SH-SY5Y (cell line): ENCODE measurements around the gene FAM240B.

Experiments used
- GATA2 ChIP-seq: IDR thresholded peaks from 2 replicates; pipeline ENCODE4 v1.6.1; 2011; ENCODE audit warnings: mild to moderate bottlenecking, low read depth, low read length
- GATA3 ChIP-seq: IDR thresholded peaks from 2 replicates; pipeline ENCODE4 v1.6.1; 2011; ENCODE audit warnings: low read depth, mild to moderate bottlenecking, low read length, moderate library complexity

Gene FAM240B

DNA sequence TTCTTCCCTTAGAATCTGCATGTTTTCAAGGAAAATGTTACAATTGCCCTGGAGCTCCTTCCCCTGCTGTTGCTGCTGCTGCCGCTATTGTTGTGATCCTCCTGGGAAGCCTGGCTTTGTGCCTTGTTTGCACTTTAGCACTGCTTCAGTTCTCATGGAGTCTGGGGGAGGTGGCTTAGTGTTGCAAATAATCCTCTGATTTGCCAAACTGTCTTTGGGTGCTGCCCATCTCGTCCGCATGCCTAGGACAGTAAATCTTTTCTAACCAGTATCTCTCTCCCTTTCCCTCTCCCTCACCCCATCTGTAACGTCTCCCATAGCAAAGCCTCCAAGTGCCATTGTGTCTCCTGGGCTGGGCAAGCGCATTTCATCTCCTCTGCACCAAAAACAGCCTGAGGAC lies 30.3 kb downstream of the FAM240B start:
- TF ChIP-seq GATA3: no peak

DNA sequence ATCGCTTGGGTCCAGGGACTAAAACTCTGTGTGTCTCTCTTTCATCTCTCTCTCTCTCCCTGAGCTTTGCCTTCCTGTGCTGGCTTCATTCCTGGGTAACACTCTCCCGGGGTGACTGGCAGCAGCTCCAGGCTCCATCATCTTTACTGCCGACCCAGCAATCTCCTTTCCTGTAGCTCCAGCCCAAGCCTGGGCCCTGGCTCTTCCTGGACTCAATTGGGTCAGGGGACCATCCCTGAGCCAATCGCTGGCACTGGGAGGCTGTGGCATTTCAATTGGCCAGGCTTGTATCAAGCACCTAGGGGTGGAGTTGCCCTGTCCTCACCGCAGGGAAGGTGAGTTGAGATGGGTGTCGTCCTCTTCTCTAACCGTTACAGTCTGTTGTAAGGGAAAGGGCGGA lies 31.9 kb downstream of the FAM240B start:
- TF ChIP-seq GATA3 (no peak), GATA2 (no peak)

DNA sequence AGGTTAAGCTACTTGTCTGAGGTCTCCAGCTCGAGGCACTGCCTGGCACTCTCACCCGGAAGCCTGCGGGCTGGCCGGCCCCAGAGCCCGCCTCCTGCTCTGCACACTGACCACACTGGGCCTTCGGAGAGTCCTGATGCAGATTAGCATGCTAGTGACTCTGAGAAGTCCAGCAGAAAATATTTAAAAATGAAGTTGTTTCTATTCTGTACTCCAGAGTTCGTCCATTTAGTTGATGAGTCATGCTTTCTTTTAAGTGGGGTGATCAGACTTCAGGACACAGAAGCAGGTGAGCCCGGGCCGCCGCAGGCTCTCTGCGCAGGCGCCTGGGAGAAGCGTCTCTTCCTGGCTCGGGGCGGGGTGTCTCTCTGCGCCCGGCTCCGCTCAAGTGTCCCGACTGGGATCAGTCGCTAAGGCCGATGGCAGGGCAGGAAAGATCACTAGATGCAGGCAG lies 32.5 kb downstream of the FAM240B start:
- no peak for TF ChIP-seq GATA2
- no peak for TF ChIP-seq GATA3

DNA sequence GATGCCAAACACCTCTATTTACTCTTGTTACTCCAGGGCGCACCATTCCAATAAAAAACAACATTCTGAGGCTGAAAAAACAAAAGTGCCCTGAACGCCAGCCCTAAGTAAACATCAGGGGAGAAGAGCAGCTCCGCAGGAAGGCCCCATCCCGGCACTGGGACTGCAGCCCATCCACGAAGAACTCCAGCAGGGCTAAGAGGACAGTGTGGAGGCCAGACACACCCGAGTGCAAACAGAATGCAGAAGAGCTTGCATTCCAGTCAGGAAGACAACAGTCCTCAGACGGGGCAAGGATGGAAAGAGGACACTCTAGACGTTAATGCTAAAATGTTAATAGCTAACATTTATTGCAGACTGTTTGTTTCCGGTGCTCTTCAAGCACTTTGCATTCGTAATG lies 33.0 kb downstream of the FAM240B start:
- TF ChIP-seq GATA3 (no peak), GATA2 (no peak)

DNA sequence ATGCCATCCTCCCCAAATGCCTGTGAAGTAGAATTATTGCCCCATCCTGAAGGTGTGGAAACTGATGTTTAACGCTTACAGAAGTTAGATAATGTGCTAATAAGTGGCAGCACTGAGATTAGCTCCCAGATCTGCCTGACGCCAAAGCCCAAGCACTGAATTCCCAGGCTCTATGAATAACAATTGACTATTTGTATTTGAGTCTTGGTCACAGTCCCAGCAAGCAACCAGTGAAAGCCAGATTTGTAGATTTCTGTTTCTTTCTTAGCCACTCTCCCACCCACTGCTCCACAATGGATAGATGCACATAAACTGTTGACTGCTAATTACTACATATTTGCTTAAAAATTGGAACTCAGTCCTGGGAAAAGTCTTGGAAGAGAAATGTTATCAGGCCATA lies 34.4 kb downstream of the FAM240B start:
- TF ChIP-seq GATA2 (no peak), GATA3 (no peak)

DNA sequence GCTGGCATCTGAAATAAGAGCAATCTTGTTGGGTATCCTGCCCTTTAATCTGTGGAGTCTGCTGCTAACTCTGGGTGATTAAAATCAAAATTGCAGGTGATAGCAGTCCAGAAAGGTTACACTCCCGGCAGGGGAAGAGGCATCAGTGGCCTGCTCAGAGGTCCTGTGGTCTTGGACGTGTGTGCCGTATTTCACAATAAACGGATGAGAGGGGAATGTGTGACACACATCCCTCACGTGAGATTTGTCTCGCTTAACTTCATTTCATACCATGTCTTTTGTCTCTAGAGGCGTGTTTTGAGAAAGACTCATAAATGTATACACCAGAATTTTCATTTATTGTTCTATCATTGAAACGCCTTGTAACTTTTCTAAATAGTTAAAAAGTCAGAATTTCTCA lies 36.6 kb downstream of the FAM240B start:
- no peak for TF ChIP-seq GATA3
- TF ChIP-seq GATA2: no peak

DNA sequence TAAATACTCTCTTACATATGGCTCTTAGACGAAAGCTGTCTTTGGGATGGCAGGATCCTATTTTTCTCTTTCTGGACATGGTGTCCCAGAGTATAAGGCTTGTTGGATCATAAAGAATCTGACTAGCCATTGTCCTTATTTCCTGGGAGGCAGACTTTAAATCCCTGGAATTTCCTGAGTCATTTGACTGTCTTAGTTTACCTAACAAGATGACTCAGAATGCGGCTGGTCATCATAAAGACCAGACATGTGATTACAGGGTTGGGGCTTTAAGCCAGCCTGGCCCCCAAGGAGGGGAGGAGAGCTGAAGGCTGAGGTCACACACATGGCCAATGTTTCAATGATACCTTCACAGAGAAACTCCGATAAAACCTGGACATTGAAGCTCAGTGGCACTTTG lies 37.2 kb downstream of the FAM240B start:
- TF ChIP-seq GATA3 (no peak), GATA2 (no peak)

DNA sequence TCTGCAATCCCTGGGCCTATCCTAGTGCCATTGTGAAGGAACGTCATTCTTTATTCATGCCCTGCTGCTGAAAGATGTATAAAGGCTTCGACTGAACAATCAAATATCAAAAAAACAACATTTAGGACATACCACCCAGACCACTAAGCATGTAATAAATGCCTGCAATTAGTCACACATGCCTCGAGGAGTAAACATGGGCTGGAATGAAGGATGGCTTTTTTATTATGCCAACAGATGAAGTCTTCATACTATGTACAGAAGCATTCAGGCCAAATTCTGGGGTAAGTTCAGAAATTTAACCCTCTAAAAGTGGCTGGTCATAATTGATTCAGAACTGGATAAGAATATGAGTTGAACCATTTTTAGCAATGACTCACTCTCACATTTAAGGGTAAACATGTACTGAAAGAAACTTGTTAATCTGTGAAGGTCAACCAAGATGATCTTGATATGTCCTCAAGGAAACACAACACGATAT lies 38.1 kb downstream of the FAM240B start:
- TF ChIP-seq GATA3: no peak
- TF ChIP-seq GATA2: no peak

DNA sequence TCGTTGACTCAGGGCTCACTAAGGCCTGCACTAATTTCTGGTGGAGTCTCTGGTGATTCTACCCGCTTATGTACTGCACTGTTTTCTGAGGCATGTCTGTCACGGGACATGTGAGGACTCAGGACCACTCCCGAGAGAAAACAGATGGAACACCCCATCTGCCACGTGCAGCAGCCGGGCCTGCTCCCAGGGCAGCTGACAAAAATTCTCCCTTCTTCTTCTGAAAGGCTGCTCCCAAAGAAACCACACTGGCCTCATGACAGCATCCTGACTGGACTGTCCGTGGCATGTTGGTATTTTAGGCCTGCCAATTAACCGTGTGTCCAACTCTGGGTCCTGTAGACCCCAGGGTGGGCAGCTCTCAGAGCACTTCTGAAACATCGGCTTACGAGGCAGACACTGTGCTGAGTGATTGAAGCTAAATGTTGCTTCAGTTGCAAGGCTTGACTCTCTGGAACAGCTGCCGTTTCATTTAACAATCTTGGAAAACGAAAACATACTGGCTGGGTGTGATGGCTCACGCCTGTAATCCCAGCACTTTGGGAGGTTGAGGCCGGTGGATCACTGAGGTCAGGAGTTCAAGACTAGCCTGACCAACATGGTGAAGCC lies 39.0 kb downstream of the FAM240B start:
- TF ChIP-seq GATA3 (no peak), GATA2 (no peak)

DNA sequence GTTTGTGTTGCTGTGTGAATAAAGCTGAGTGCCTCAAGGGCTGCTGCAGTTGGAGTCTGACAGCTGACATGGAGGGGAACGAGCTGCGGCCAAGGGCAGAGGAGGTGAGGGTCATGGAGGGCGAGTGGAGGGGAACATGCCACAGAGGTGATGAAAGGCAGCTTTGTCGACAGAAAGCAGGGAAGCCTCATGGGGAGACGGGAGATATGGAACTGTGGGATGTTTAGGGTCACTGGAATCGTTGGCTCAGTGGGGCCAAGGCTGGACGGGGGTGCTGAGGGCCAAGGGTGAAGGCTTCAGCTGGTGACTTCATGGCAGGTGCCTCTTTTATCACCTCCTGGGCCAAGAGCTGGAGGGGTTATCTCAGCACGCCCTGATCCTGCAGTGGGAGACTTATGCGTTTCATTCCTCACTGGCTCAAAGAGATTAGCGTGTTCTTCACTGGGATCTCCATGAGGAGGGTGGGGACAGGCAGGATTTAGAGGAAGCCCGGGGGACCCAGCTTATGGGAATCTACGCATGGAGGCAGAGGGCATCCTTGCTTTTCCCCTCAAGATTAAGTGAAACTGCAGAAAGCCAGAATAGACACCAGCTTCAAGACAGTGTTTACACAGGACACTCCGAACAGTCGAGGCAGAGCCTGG lies 42.2 kb downstream of the FAM240B start:
- TF ChIP-seq GATA3 (no peak), GATA2 (no peak)

DNA sequence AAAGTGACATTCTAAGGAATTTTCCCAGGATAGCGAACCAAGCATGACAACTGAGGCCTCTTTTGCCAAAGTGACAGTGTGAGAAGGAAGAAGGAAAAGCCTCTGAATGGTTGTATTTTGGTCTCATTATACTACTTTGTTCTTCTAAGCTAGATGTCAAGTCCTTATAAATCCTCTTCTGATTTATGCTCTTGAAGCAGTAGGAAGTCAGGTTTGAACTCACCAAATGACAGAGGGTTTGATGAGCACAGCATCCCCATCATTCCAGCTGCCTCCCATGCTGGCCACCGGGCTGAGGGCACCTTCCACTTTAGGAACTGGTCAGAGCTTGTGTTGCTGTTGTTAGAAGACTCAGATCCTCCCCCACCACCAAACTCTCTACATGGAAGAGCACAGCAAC lies 44.1 kb downstream of the FAM240B start:
- TF ChIP-seq GATA2: no peak
- no peak for TF ChIP-seq GATA3

DNA sequence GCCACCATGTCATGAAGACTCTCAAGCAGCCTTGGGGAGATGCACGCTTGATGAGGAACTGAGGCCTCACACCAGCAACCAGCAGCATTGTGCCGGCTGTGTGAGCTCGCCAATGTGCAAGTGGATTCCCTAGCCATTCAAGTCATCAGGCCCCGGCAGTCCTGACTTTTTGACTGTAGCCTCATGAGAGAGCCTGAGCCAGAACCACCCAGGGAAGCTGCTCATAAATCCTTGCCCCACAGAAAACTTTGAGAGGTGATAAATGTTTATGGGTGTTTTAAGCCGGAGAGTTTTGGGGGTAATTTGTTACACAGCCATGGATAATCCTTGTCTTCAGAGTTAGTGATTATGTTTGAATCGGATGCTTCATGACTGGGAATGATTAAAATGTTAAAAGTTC lies 44.7 kb downstream of the FAM240B start:
- TF ChIP-seq GATA3: no peak
- no peak for TF ChIP-seq GATA2

DNA sequence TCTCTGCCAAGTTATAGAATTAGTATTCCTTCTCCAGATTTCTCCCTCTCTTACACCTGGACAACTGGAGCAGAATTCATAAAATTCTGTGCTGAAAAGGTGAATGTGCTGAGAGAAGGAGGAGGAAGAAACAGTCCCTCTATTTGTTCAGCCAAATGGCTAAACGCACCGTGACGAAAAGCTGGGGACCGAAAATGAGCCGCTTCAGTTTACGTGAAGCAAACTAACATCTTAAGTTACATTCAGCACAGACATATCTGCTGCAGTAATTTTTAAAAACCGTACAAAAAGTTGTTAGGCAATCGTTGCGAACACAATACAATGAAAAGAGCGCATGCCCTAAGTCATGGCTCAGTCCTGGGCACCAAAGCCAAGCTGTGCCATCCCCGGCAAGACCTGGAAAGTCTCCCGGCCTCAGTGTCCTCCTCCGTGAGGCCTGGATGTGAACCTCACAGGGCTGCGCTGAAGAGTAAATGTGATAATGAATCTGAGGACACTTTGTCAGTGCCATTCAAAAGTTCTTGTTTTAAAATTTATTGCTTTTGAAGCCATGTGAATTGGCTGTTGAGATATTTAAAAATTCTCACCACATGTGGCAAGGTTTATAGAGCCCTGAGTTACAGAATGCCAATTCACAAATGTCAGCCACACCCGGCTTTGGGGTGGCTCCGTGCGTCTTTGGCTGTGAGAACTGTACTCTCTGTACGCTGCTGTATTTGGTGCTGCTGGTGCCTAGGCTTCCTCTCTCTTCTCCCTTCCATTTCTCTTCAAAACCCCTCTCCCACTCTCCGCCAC lies 46.3 kb downstream of the FAM240B start:
- TF ChIP-seq GATA3: no peak
- no peak for TF ChIP-seq GATA2

DNA sequence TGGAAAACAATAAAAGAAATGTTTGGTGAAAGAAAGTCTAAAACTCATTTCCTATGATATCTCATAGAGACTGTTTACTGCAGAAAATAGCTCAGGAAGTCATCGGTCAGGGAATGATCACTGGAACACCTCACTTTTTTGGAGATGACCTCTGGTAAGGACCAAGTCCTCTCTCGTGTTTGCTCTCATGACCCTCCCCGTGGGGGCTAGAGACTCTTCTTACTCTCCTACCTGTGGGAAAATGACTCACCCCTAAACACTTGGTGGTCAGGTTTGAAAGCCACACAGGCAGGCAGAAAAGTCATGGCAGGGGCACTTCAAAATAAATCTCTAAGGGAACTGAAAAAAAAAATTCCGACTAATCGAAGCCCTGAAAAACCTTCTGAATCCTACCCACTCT lies 48.2 kb downstream of the FAM240B start:
- TF ChIP-seq GATA2 (no peak), GATA3 (no peak)

DNA sequence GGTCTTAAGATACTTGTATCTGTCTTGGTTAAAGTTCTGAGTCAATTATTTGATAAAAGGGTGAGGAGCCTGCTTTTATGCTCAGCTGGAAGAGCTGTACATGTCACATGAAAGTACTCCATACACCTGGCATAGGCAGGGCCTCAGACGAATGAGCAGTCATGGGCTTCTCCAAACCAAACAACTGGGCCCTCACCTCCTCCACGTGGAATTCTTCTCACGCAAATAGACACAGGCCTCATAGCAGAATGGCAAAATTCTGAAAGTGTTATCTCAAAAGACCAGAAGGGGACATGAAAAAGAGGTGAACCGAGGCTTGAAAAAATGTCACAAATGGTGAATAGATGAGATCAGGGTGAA lies 48.6 kb downstream of the FAM240B start:
- TF ChIP-seq GATA2: no peak
- no peak for TF ChIP-seq GATA3
